Spleen (tissue), 7 donors: Measurements from ENCODE around the gene PCNX2.

ENCODE experiments used
- CTCF ChIP-seq, 11 experiments: fragments of 200-600 bp in 7 of 11; fragments of 450-650 bp in 4 of 11; sonication (generic) in 4 of 11; IDR thresholded peaks in 8 of 11; conservative IDR thresholded peaks in 3 of 11; 1 replicate in 7 of 11; 2 replicates in 4 of 11; pipeline versions ENCODE4 v1.4.0 to v1.8.0; 2016 to 2021; ENCODE audit warnings: antibody characterized with exemption in 11 of 11, inconsistent platforms in 4 of 11, mild to moderate bottlenecking in 1 of 11
- POLR2AphosphoS5 ChIP-seq, 3 donors: sonication (generic); formaldehyde crosslinking; IDR thresholded peaks; one replicate each; pipeline ENCODE4 v1.5.1; 2017; ENCODE audit warnings: antibody characterized with exemption in 3 of 3
- donor health status: DM: no; HTN: no; CAD: no; lungs with moderate emphysema.
- donor health status: DM: no; HTN: no; CAD: no.
- donor health status: DM: no; HTN: no; CAD: no.

DNA sequence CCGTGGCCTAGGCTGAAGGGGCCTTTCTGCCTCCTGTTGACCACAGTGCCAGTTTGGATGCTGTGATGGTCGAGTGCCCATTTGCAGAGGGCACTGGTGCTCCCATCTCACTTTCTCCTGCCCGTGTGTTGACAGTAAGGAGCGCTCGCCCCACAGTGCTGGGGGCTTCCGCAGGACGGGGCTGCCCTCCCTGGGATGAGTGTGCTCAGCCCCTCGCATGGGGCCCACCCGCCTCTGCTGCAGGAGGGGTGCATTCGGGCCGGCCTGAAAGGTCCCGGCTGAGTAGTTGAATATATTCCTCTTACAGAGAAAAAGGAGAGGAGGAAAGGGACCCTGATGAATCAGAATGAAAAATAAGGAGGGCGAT is 307.8 kb downstream of the PCNX2 start:
- no peak for TF ChIP-seq CTCF (IDR thresholded peaks at IDR 0.05 in 8 of 11, conservative IDR thresholded peaks at IDR 0.05 in 3 of 11)
- TF ChIP-seq POLR2AphosphoS5 (IDR thresholded peaks at IDR 0.05) = no peak
